HG03064 (cell line): ENCODE data around the gene ODF4.
"Not testable (repeated sequence)": the region's sequence is repeated elsewhere in the genome, so short reads cannot be mapped to it uniquely, and the experiment has no call there.

Experiments used
- ATAC-seq: cut with Tn5 transposase; IDR thresholded peaks from one replicate; pipeline ENCODE4 v1.9.1; 2021; ENCODE audit warnings: low read depth; ENCODE audit not compliant: unreplicated experiment

The ODF4 gene

GRCh38 chr17:8392674-8393469, 53.2 kb downstream of the ODF4 start:
- ATAC-seq: no peak

- no peak for ATAC-seq
These were observed 54.0 kb downstream of the ODF4 start for GRCh38 chr17:8393470-8394231.

GRCh38 chr17:8394497-8394896, 54.9 kb downstream of the ODF4 start:
- not testable (repeated sequence) for ATAC-seq
